OCI-LY3 (cell line): ENCODE data around the gene PSMC5.

ENCODE experiments used
- H2AFZ ChIP-seq: fragments of 200-600, 300-600 bp; shearing (Covaris generic); 2 replicates; pipeline ENCODE4 v1.6.0; 2014; ENCODE audit warnings: antibody characterized with exemption, low read depth, low read length
- H3K27ac ChIP-seq: fragments of 200-600, 300-600 bp; sonication (generic); 2 replicates; pipeline ENCODE4 v1.5.1; 2014; ENCODE audit warnings: mild to moderate bottlenecking, low read length, moderate library complexity, mixed read lengths
- H3K27me3 ChIP-seq: fragments of 200-600, 300-600 bp; sonication (generic); 2 replicates; pipeline ENCODE4 v1.6.1; 2014; ENCODE audit warnings: low read depth, low read length, mixed read lengths
- H3K36me3 ChIP-seq: fragments of 200-600, 300-600 bp; sonication (generic); replicated peaks from 2 replicates; pipeline ENCODE3; 2014; ENCODE audit warnings: low read depth, low read length, mixed read lengths
- H3K4me1 ChIP-seq: fragments of 300-600, 200-600 bp; sonication (generic); 2 replicates; pipeline ENCODE4 v1.6.1; 2014; ENCODE audit warnings: low read length, mixed read lengths
- H3K4me2 ChIP-seq: fragments of 200-600, 300-600 bp; sonication (generic); 2 replicates; pipeline ENCODE4 v1.6.1; 2014; ENCODE audit warnings: low read length, mixed read lengths
- H3K4me3 ChIP-seq: fragments of 300-600, 200-600 bp; sonication (generic); 2 replicates; pipeline ENCODE4 v1.5.1; 2014; ENCODE audit warnings: antibody characterized with exemption, mild to moderate bottlenecking, low read length, moderate library complexity
- H3K79me2 ChIP-seq: fragments of 300-600, 200-600 bp; shearing (Covaris generic); 2 replicates; pipeline ENCODE4 v1.6.1; 2014; ENCODE audit warnings: mild to moderate bottlenecking, low read length, mixed read lengths
- H3K9ac ChIP-seq: fragments of 300-600, 200-600 bp; shearing (Covaris generic); 2 replicates; pipeline ENCODE4 v1.6.0; 2014; ENCODE audit warnings: mild to moderate bottlenecking, low read length, moderate library complexity
- H3K9me3 ChIP-seq: fragments of 200-600, 300-600 bp; shearing (Covaris generic); 2 replicates; pipeline ENCODE4 v1.6.1; 2014; ENCODE audit warnings: low read length, mixed read lengths; ENCODE audit not compliant: insufficient read depth
- H4K20me1 ChIP-seq: fragments of 200-600, 300-600 bp; sonication (generic); 2 replicates; pipeline ENCODE4 v1.6.1; 2016; ENCODE audit warnings: low read length, mixed read lengths; ENCODE audit not compliant: insufficient read depth
- EZH2phosphoT487 ChIP-seq: fragments of 200-600 bp; shearing (Covaris generic); IDR thresholded peaks from 2 replicates; pipeline ENCODE4 v1.6.1; 2018; ENCODE audit warnings: antibody characterized with exemption, mixed run types, low read depth
- TF ChIP-seq, protein P1 (sequence below): fragments of 200-600, 300-600 bp; sonication (generic); IDR thresholded peaks from 2 replicates; pipeline ENCODE4 v1.5.1; 2014; ENCODE audit warnings: antibody characterized with exemption, low read length, low read depth

Gene PSMC5

DNA sequence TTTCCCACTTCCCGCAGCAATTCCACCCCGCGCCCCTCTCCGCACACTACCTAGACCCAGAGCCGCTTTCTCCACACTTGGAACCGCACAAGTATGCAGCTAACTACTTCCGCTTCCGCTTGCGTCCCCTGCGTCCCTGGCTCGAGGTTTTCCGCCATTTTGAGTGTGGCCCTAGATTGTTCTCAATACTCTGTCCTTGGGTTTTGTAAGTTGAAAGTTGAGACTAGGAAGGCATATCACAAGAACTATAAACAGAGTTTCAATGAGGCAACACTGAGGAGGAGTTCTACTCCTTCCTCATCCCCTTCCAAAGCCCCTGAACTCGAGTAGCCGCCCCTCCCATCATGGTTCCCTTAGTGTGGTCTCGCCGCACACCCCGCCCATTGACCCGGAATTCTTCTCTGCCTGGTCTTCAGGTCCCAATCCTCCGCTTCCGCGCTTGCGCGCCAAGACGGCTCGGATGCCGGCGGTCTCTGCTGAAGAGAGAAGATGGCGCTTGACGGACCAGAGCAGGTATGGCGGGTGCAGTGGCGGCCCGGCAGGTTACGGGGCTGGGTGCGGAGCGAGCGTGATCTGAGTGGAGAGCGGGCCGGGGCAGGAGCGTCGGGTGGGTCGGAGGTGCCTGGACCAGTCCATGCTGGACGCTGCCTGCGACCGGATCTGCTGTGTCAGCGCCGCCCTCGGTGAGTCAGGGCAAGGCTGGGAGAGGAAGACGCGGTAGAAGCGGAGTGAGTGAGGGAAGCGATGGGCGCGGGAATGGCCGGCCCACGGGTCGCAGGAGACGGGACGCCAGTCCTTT lies at the start of gene PSMC5, which contains the start of gene FTSJ3:
TSS of gene PSMC5 (plus strand) at position 430 of the 799 bp plus-strand sequence. CDS start at position 490, 60 bp downstream.
TSS of gene FTSJ3 (minus strand) at position 662 of the 799 bp plus-strand sequence. CDS start 761 bp downstream, outside the sequence.
- TF ChIP-seq, protein P1, sequence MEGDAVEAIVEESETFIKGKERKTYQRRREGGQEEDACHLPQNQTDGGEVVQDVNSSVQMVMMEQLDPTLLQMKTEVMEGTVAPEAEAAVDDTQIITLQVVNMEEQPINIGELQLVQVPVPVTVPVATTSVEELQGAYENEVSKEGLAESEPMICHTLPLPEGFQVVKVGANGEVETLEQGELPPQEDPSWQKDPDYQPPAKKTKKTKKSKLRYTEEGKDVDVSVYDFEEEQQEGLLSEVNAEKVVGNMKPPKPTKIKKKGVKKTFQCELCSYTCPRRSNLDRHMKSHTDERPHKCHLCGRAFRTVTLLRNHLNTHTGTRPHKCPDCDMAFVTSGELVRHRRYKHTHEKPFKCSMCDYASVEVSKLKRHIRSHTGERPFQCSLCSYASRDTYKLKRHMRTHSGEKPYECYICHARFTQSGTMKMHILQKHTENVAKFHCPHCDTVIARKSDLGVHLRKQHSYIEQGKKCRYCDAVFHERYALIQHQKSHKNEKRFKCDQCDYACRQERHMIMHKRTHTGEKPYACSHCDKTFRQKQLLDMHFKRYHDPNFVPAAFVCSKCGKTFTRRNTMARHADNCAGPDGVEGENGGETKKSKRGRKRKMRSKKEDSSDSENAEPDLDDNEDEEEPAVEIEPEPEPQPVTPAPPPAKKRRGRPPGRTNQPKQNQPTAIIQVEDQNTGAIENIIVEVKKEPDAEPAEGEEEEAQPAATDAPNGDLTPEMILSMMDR: peak; percentile 59
- no peak for TF ChIP-seq EZH2phosphoT487
- H3K9me3 ChIP-seq: no peaks in the 10 kb centered on the region
- peaks cover 18% of the 10 kb centered on the region for H3K4me1 ChIP-seq
- peak within 1 kb of the TSS; percentile 80 for H3K27ac ChIP-seq
- H4K20me1 ChIP-seq: no peaks in the 10 kb centered on the region
- peak within 1 kb of the TSS; percentile 96 for H2AFZ ChIP-seq
- H3K36me3 ChIP-seq: peaks cover 70% of the 10 kb centered on the region
- H3K79me2 ChIP-seq: peaks cover 46% of the 10 kb centered on the region
- peak within 1 kb of the TSS; percentile 92 for H3K9ac ChIP-seq
- H3K27me3 ChIP-seq: no peaks in the 10 kb centered on the region
- peak within 1 kb of the TSS; percentile 96 for H3K4me2 ChIP-seq
- peak within 1 kb of the TSS; percentile 83 for H3K4me3 ChIP-seq

DNA sequence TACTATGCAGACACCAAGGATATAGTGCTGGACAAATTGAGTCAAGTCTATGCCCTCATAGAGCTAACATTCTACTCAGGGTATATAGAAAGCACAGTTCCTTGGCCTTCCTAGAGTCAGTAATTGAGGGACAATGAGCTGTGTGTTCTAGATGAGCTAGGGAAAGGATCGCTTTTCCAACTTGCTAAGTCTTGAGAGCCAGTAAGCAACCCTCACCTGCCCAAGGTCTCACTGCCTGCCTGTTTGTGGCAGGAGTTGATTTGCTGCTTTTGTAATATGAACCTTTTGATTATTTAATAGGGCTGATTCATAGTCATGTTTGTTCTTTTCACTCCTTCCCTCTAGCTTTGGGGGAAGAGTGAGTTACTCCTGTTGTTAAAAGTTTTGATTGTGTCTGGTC lies 46.7 kb upstream of the PSMC5 start:
- peaks cover 99% of the 10 kb centered on the region for H3K79me2 ChIP-seq
- no peak overlapping the region for H3K4me2 ChIP-seq
- no peaks in the 10 kb centered on the region for H3K27me3 ChIP-seq
- H3K27ac ChIP-seq: no peak overlapping the region
- peaks cover 27% of the 10 kb centered on the region for H3K4me1 ChIP-seq
- H2AFZ ChIP-seq: no peak overlapping the region
- no peaks in the 10 kb centered on the region for H3K9me3 ChIP-seq
- H4K20me1 ChIP-seq: peaks cover 84% of the 10 kb centered on the region
- H3K9ac ChIP-seq: no peak overlapping the region
- H3K4me3 ChIP-seq: no peak overlapping the region
- H3K36me3 ChIP-seq: peaks cover 57% of the 10 kb centered on the region
- TF ChIP-seq, protein P1: no peak
- no peak for TF ChIP-seq EZH2phosphoT487

DNA sequence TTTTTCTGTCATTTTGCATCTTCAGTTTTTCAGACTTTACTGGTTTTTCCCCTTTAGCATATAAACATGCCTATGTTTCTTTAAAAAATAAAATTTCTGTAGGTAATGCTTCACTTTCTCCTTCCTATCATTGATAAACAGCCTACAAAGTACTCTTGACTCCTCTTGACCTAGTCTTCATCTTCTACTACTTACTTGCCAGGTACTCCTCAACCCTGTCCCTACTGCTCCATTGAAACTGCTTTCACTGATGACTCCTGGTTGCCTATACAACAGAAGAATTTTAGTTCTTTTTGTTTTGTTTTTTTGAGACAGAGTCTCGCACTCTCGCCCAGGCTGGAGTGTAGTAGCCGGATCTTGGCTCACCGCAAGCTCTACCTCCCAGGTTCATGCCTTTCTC lies 46.3 kb upstream of the PSMC5 start:
- no peak overlapping the region for H2AFZ ChIP-seq
- no peak for TF ChIP-seq EZH2phosphoT487
- TF ChIP-seq, protein P1: no peak
- H3K4me3 ChIP-seq: no peak overlapping the region
- H3K27me3 ChIP-seq: no peaks in the 10 kb centered on the region
- H4K20me1 ChIP-seq: peaks cover 83% of the 10 kb centered on the region
- no peak overlapping the region for H3K27ac ChIP-seq
- H3K9me3 ChIP-seq: no peaks in the 10 kb centered on the region
- peaks cover 23% of the 10 kb centered on the region for H3K4me1 ChIP-seq
- H3K9ac ChIP-seq: no peak overlapping the region
- peaks cover 57% of the 10 kb centered on the region for H3K36me3 ChIP-seq
- H3K79me2 ChIP-seq: peaks cover 99% of the 10 kb centered on the region
- H3K4me2 ChIP-seq: no peak overlapping the region

DNA sequence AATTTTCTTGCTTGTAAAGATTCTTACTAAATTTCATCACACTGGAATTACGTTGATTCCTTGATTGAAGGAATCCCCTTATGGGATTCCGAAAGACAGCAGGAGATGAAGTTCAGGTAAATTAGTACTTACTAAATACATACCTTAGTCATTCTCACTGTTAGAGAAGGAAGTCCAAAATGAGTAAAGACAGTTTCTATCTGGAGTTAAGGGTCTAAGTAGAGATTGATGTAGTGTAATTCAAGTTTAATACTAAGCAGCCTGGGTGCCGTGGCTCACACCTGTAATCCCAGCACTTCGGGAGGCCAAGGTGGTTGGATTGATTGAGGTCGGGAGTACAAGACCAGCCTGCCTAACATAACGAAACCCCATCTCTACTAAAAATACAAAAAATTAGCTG lies 43.7 kb upstream of the PSMC5 start:
- TF ChIP-seq, protein P1: no peak
- no peak for TF ChIP-seq EZH2phosphoT487
- peaks cover 64% of the 10 kb centered on the region for H4K20me1 ChIP-seq

More for the DNA sequence above, 43.7 kb upstream of the PSMC5 start:
- Histone ChIP-seq H3K79me2 (peaks cover 97% of the 10 kb centered on the region), H3K36me3 (peaks cover 48% of the 10 kb centered on the region), H3K9ac (no peak overlapping the region), H3K9me3 (no peaks in the 10 kb centered on the region), H3K4me3 (no peak overlapping the region), H2AFZ (no peak overlapping the region), H3K27me3 (no peaks in the 10 kb centered on the region), H3K27ac (no peak overlapping the region), H3K4me2 (0 out of 2 replicates have a peak overlapping the region, but pooled peaks have one; percentile 3), H3K4me1 (peaks cover 16% of the 10 kb centered on the region)
